T-helper 9 cell (primary cell): Measurements from ENCODE around the gene IBSP.

Source experiments
- DNase-seq: peaks from one replicate; pipeline ENCODE4 v3.0.0-alpha.2; 2020
- total RNA-seq, 2 donors: gene quantifications; one replicate each; lab custom pipeline; 2026; lab: John Stamatoyannopoulos, UW

IBSP gene, protein sequence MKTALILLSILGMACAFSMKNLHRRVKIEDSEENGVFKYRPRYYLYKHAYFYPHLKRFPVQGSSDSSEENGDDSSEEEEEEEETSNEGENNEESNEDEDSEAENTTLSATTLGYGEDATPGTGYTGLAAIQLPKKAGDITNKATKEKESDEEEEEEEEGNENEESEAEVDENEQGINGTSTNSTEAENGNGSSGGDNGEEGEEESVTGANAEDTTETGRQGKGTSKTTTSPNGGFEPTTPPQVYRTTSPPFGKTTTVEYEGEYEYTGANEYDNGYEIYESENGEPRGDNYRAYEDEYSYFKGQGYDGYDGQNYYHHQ
- 0 reads per million in 2 donors for total RNA-seq

DNA sequence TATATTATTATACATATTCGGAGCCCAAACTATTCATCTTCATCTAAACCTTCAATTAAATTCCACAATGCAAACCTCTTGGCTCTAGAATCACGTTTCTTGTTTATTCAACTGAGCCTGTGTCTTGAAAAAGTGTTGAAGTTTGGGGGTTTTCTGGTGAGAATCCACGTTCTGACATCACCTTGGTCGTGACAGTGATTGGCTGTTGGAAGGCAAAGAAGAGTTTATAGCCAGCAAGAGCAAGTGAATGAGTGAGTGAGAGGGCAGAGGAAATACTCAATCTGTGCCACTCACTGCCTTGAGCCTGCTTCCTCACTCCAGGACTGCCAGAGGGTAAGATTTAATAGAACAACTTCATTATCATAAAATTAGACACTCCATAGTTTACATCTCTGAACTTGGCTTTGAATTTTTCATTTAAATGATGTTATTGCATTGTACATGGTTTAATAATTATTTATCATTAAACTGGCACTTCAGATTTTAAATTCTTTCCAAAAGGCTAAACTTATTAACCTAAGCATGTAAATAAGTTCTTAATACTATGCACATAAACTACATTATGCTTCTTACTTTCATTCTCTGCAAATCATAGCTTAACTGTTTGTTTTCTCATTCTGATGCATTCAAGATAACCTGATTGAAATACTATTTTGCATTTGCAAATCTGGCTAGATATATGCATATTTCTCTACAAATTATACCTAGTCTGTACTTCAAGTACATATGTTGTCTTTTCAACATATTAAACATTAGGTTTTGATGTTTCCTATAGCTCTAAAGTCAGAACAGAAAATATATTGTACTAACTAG, at the start of gene IBSP:
TSS of gene IBSP (plus strand) at position 254 of the 813 bp plus-strand sequence. CDS start 2,808 bp downstream, outside the sequence.
- no peak for DNase-seq

DNA sequence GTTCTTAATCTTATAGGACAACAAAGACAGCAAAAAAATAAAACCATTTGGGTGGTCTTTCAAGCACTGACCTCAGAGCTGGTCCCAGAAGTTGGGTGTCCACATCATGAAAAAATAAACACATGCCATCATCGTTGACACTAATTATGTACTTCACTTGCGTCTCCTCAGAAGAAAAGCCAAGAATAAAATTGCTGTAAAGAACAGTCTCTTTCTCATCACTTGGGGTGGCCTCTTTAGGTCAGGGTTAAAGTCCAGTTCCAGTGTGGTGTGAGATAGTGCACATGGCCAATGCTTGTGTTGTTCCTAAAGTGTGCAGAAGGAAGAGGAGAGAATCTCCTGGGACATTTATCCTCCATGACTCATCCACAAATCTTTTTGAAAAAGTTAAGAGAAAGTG, 49.5 kb upstream of the IBSP start:
- DNase-seq: no peak

DNA sequence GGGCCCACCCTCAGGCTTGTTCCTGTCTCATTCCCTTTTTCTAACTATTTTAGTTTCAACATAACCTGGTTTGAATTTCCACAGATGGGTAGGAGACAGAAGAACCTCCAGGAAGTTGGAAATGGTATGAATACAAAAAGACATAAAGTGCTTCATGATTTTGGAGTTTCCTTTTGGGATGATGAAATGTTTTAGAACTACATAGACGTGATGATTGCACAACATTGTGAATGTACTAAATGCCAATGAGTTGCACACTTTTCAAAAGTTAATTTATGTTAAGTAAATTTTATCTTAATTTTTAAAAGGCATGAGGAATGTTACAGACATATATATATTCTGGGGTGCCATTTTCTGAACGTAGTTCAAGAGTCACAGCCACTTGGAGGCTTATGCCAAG, 41.1 kb upstream of the IBSP start:
- no peak for DNase-seq

DNA sequence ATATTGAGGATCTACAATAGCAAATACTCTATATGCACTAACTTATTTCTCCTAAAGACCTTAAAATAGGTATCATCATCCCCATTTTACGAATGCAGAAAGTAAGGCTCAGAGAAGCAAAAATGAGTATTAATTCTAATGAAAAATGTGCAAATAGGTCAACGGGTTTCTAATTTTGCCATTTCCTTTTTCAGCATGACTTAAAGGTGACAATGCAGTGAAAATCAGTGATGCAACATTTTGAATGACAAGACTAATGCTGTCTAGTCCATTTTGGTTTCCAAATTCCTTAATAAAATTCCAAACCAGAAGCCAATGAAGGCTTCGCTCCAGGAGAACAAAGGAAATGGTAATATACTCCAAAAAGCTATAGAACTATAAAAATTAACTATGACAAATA, 37.0 kb upstream of the IBSP start:
- no peak for DNase-seq

DNA sequence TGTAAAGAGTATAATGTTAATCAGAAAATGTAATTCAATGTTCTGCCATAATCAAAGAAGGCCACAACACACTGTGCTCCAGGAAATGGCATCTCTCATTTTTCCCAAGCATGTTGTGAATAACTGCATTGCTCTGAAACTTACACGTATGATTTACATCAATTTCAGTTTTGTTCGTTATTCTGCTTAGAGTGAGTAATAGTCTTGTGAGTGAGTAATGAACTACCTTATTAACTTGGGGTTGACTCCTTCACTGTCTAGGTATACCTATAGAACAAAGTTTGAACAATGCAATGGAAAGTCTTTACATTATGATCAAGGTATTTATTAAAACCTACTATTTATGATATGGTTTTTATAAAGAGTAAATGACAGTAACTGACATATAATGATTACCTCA, 17.8 kb upstream of the IBSP start:
- DNase-seq: no peak

DNA sequence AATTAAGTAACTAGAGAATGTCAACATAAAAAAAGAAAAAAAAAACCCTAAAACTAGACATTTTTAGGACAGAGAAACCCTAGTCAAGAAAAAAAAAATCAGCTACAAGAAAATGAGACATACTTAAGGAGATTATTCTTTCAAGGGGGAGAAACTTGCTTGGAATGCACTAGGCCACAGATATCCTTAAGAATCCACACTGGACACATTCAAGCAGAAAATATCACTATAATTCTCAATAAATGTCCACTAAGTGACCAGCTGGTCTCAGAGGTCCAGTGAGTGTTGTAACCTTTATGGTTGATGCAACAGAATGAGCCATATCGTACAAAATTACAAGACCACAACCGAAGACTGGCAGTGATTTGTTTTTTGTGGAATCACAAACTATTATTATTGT, 15.6 kb upstream of the IBSP start:
- DNase-seq: no peak

DNA sequence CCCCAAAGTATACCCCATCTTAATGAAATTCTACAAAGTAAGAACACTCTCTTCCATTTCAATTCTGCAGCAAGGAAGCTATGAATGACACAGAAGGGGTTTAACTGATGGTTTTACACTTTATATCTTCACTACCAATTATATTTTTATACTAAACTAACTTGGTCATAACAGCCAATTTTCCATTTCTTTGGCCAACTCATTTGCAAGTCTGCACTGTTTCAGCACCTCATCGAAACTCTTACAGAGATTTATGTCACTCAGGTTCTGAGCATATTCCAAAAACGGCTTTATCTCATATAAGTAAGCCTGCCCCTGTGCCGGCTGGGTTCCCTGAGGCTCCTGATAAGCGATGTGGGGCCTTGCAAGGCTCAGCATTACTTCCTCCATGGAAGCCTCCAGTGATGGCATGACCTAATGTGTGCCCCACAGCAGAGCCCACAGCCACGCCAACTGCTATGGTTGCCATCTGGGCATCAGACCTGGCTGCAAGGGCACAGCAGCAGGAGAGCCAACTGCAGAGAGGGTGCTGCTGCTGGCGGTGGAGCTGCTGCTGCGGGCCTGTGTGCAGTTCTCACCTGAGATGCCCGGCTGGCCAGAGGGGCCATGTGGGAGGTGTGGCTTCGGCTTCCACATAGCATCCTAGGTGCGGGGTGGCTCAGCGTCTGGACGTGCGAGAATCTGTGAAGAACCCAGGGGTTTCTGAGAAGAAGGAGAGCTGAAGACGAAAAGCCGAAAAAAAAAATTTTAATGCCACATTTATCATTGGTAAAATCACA, 13.4 kb upstream of the IBSP start:
- DNase-seq: no peak

DNA sequence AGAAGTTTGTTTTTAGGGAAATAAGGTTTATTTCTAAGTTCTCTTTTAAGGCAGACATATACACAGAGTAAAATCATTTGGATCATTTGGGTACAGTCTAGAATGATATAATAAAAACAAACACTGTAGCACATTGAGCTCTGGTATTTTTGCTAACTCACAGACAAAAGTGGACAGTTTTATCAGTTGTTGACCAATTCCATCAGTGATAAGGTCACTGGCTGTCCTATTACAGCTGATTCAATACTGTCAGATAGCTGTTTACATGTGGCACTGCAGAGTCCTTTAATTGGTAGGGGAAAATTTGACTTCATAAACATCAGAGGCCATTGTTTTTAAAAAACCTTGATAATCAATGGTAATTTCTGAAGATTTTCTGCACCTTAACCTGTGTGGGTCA, 3.5 kb downstream of the IBSP start:
- no peak for DNase-seq

DNA sequence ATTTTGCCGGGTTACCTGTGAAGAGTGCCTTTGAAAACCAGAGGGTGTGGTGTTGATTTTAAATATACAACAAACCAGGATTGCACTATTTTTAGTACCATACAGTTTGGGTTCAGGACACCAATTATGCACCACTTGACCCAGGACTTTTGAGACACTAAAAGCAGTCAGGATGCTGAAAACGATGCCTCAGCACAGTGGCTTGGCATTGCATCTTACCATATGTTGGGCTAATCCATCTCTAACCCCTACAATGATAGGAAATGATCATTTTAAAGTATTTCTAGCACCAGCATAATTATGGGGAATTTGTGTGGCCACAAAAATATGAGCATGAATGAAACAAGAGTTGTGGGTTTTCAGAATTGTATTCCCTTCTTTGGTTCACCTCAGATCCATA, 4.1 kb downstream of the IBSP start:
- DNase-seq: no peak

DNA sequence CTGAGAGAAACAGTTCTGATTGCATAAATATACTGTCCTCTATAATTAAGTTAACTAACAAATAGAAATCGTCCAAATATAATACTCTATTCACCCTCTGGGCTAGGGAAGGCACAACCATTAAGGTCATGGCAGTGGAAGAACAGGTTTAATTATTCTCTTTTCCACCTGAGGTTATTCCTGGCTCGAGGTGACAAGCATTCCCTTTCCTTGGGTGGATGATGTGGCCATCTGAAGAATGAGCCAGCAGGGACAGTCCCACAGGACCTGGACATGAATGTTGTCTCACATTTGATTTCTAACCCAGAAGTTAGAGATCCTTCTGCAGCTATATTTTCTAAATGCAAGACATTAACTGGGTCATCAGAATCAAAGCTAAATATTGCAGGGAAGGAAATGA, 5.5 kb downstream of the IBSP start:
- DNase-seq: no peak

DNA sequence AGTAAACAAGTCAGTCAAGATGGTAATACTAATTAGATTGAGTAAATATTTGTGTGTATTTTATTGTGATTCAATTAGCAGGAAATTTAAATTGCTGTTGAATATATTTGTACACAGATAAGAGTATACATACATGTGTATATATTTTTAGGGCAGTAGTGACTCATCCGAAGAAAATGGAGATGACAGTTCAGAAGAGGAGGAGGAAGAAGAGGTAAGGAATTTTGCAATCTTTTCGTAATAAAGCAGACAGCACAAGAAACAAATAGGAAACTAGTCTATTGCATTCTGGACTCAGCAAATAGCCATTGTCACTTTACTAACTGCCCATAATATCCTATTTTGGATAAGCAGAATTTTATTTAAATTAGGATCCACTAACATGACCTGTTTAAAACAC, 6.6 kb downstream of the IBSP start:
- no peak for DNase-seq

DNA sequence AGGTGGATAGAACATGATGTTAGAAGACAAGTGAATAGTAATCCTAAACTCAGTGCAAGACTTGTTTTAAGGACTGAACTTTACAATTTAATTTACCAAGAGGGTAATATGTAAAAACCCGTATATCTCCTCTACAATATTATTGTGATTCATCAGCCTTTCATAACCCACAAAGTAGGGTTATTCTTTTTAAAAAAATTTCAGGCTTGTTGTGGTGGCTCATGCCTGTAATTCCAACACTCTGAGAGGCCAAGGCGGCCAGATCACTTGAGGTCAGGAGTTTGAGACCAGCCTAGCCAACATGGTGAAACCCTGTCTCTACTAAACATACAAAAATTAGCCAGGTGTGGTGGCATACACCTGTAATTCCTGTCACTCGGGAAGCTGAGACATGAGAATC, 7.2 kb downstream of the IBSP start:
- DNase-seq: no peak

DNA sequence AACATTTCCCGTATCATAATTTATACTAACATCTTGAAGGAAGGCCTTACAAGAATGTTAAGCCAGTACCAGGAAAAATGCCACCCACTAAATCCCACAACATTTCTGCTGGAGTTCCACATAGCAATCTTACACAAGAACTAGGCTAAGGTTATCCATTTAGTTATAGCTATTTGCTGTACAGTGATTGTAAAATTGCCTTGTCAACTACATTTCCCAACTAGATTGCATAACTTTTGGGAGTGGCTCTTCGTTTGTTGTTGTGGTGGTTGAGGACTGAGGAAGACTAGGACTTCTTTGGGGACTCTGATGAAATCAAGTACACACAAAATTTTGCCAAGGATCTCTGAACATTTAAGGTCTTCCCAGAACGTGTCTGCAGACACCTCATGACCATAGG, 8.0 kb downstream of the IBSP start:
- no peak for DNase-seq

DNA sequence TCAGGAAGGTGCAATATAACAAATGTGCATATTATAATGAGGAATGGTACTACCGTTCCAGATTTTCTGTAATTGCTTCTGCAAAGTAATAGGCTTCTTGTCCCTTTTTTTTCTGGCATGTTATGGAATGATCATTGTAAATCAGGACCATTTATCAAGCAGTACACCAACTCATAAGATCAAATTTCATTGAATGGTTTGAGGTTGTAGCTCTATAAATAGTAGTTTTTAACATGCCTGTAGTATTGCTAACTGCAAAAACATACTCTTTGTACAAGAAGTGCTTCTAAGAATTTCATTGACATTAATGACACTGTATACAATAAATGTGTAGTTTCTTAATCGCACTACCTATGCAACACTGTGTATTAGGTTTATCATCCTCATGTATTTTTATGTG, 12.6 kb downstream of the IBSP start:
- DNase-seq: no peak

DNA sequence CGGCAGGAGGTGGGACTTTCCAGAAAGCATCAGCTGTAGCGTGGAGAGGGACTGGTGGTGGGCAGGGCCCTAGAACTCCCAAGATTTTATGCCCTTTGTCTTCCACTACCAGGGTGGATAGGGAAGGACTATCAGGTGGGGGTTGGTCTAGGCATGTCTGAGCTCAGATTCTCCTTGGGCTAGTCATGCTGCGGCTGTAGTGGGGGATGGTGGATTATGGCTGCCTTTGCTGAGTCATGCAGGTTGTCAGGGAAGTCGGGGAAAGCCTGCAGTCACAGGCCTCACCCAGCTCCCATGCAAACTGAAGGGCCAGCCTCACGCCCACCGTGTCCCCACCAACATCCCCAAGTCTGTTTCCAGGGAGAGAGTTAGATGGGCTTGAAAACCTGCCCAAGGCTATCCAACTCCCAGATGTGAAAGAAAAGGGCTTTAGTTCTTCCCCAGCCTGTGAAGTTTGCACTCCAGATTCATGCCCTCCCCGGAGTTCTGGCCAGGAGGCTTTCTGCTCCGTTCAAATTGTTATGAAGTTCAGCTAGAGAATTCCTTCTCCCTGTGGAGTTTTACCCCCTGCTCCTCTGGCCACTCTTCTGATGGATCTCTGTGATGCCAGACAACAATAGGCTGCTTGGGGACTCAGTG, 20.0 kb downstream of the IBSP start:
- DNase-seq: no peak

DNA sequence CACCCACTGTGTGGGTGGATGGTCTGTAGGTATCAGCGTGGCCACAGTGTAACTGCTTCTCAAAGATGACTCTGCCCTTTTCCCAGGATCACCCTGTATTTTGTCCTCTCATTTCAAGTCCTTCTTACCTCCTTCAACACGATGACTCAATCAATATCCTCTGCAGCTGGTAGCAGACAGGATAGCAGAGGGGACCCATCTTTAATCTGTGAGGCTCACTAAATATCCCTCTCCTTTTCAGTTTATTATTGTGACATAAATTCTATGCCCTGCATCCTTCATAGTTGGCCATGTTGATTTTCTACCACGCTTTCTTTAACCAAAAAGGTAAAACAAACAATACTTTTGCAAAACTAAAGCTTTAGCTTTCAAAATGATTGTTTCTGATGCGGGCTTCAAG, 23.8 kb downstream of the IBSP start:
- no peak for DNase-seq

DNA sequence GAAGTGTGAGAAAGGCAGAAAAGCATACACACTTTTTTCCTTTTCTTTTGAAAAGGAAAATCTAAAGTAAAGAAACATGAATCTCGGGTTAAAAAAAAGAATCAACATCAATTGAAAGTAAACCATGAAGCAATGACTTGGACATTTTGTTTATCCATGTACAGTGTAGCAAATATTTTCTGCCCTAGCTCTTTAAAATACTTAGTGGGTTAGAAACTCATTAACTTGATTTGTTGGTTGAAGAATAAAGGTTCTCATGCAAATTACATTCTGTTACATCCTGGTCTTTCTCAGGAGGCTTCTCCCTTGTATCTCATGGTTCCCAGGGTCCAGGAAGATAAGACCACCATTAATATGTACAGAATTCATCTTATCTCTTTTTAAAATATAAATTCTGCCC, 24.4 kb downstream of the IBSP start:
- no peak for DNase-seq

DNA sequence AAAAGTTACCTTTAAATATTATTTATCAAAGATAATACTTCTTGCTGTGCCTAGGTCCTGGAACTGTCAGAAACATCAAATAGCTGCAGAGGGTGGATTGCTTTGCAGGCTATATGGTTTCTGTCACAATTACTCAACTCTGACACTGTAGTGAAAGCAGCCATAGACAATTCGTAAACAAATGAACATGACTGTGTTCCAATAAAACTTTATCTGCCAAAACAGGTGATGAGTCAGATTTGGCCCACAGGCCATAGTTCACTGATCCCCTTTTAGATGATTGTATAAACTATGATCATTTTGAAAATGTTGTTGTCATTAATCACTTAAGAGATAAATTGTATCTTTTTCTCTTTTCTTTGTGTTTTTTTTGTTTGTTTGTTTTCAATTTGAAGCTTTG, 25.0 kb downstream of the IBSP start:
- no peak for DNase-seq

DNA sequence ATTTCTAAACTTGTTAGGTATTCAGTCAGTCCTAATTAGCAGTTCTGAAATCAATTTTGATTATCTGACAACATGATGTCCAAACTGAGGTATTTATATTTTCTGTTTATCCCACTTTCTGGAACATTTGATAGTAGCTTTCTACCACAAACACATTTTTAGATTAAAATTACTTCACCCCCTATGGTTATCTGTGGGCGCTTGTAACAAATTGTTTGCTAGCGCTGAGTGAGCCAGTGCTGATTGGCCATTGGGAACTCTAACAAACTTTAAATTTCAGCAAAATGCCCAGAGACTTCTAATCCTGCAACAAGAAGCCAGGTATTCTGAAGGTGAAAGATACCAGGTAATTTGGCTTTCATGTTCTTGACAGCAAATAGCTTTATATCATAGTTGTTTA, 33.3 kb downstream of the IBSP start, which contains the start of gene MEPE:
TSS of gene MEPE (plus strand) at position 301 of the 400 bp plus-strand sequence. CDS start 1,746 bp downstream, outside the sequence.
- DNase-seq: no peak

DNA sequence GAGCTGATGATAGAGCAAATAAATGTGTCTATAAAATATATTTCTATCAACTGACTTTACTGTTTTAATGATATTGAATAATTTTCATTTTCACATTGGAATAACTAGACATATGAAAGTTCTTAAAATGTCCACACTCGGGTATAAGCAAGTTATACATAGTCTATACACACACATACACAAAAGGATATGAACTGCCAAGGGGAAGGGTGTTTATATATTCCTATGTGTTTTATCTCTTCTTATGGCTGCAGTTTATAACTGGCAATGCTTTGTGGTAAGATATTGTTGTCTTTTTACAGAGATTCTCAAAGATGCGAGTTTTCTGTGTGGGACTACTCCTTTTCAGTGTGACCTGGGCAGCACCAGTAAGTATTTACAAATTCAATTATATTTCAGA, 35.0 kb downstream of the IBSP start:
- DNase-seq: no peak

DNA sequence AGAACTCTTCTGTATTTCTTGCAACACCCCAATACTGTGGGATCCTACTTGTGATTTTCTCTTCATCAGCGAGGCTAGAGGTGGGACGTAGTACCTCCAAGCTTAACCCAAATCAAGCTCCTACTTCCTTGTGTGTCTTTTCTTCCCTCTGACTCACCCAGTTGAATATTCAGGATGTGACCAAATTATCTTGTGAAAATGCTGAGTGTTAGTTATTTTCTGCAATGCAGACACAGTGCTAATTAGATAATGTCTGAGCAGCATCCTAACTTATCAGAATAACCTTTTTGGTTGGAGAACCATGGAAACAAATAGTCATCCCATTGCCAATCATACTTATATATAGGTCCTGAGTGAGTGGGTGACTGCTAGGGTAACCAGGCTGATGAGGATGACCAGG, 35.8 kb downstream of the IBSP start:
- no peak for DNase-seq

DNA sequence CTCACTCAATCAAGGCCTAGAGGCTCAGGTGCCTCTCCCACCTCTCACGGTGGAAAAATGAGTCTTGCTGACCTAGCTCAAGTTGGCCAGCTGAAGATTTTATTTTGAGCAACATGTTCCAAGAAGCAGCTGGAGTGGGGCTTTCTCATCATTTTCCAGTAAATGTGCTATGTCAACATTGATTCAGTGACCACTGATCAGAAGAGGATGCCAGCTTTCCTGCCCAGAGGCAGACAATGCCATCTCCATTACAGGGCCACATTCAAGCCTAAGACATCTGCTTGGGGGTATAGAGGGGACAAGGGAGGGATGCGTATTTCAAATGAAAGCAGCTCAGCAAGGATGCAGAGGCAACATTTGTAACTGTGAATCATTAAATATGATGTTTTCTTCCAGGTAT, 36.4 kb downstream of the IBSP start:
- DNase-seq: no peak

DNA sequence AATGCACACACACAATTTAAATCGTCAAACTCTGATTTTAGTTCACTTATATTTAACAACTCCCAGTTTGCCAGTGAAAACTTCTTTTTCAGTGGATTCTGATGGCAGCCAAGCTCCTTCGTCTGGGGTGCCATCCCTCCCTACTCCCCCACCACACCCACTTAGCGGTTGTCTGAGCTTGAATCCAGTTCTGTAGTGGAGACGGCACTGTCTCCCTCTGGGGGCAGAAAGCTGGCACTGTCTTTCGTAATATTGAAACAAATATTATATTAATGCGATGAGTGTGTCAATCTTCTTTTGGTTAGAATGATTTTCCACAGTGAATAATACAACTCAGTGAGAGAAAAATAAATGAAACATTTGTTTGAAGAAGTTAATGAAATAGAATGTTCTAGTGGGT, 38.9 kb downstream of the IBSP start:
- DNase-seq: no peak
